H1 (cell line): Measurements from ENCODE around the gene TPSD1. TPM values are rescaled to one million over a fixed set of nuclear protein-coding genes. Genes with fewer than 3 reads are reported as not detected.

Source experiments
- CTCF ChIA-PET: fragments of 300-600 bp; sonication (Branson Sonifier 250); formaldehyde crosslinking; loops from one replicate; lab custom pipeline; 2021; ENCODE audit not compliant: partially characterized antibody; lab: Charles Lee
- POLR2A ChIA-PET: fragments of 300-600 bp; sonication (Branson Sonifier 250); formaldehyde crosslinking; loops from one replicate; lab custom pipeline; 2021; ENCODE audit warnings: inconsistent platforms; ENCODE audit not compliant: partially characterized antibody; lab: Charles Lee
- DNase-seq, 2 experiments: peaks; one replicate each; pipeline versions ENCODE4 v3.0.0 to v3.0.0-alpha.2; 2010 to 2022; ENCODE audit warnings: low spot score in 2 of 2, low read depth in 1 of 2, mixed read lengths in 1 of 2
- FAIRE-seq: peaks from 2 replicates; lab custom pipeline; 2011; peaks lifted over from hg19 to GRCh38; lab: Jason Lieb, UNC
- H2AFZ ChIP-seq: 2 replicates; pipeline ENCODE4 v1.8.1; 2012; ENCODE audit warnings: low read length, inconsistent platforms
- H2AK5ac ChIP-seq: 2 replicates; pipeline ENCODE4 v1.6.1; 2013; ENCODE audit warnings: low read depth, low read length
- H2BK120ac ChIP-seq: replicated peaks from 2 replicates; pipeline ENCODE3; 2013; ENCODE audit warnings: low read depth, low read length, inconsistent platforms
- H2BK12ac ChIP-seq: 2 replicates; pipeline ENCODE4 v1.6.1; 2013; ENCODE audit warnings: low read depth, low read length
- H2BK15ac ChIP-seq: 2 replicates; pipeline ENCODE4 v1.6.1; 2013; ENCODE audit warnings: low read length
- H2BK20ac ChIP-seq: 2 replicates; pipeline ENCODE4 v1.6.1; 2013; ENCODE audit warnings: low read length
- H2BK5ac ChIP-seq: 2 replicates; pipeline ENCODE4 v1.6.1; 2013; ENCODE audit warnings: low read depth, low read length
- H3K14ac ChIP-seq: 2 replicates; pipeline ENCODE4 v1.6.1; 2013; ENCODE audit warnings: inconsistent platforms; ENCODE audit not compliant: insufficient read length
- H3K18ac ChIP-seq: 2 replicates; pipeline ENCODE4 v1.6.1; 2013; ENCODE audit warnings: low read length; ENCODE audit errors: extremely low read depth
- H3K23ac ChIP-seq: 2 replicates; pipeline ENCODE4 v1.6.1; 2013; ENCODE audit warnings: inconsistent platforms; ENCODE audit not compliant: insufficient read length
- H3K23me2 ChIP-seq: 2 replicates; pipeline ENCODE4 v1.6.1; 2013; ENCODE audit warnings: low read depth, low read length
- H3K27ac ChIP-seq: 2 replicates; pipeline ENCODE4 v1.6.1; 2011; ENCODE audit warnings: low read depth, low read length, inconsistent platforms
- H3K27me3 ChIP-seq, 4 experiments: replicated peaks in 1 of 4; 1 replicate in 1 of 4; 2 replicates in 3 of 4; pipeline versions ENCODE4 v1.6.1 to v1.8.1; 2011 to 2013; ENCODE audit warnings: low read length in 3 of 4, mild to moderate bottlenecking in 3 of 4, inconsistent platforms in 2 of 4, mixed read lengths in 2 of 4, moderate library complexity in 1 of 4; ENCODE audit not compliant: control insufficient read depth in 3 of 4, insufficient read depth in 3 of 4; ENCODE audit errors: extremely low read depth in 1 of 4
- H3K36me3 ChIP-seq, 4 experiments: 2 replicates each; pipeline versions ENCODE4 v1.6.1 to v1.8.1; 2011 to 2013; ENCODE audit warnings: mild to moderate bottlenecking in 4 of 4, low read length in 3 of 4, moderate library complexity in 2 of 4, control low read depth in 1 of 4, inconsistent platforms in 1 of 4; ENCODE audit not compliant: insufficient read depth in 4 of 4, control insufficient read depth in 2 of 4
- H3K4ac ChIP-seq: replicated peaks from 2 replicates; pipeline ENCODE3; 2013; ENCODE audit warnings: low read length, low read depth, mixed read lengths, inconsistent platforms; ENCODE audit not compliant: insufficient read length
- H3K4me1 ChIP-seq, 4 experiments: replicated peaks in 1 of 4; 1 replicate in 1 of 4; 2 replicates in 3 of 4; pipeline versions ENCODE4 v1.6.1 to v1.8.1; 2011 to 2013; ENCODE audit warnings: low read length in 3 of 4, inconsistent platforms in 2 of 4, mixed read lengths in 1 of 4; ENCODE audit not compliant: insufficient read depth in 4 of 4, control insufficient read depth in 3 of 4
- H3K4me2 ChIP-seq, 2 experiments: 2 replicates each; pipeline versions ENCODE4 v1.6.1 to v1.8.1; 2011 to 2013; ENCODE audit warnings: low read depth in 2 of 2, low read length in 2 of 2, control low read depth in 1 of 2, inconsistent platforms in 1 of 2, mild to moderate bottlenecking in 1 of 2; ENCODE audit not compliant: insufficient read depth in 1 of 2
- H3K4me3 ChIP-seq, 4 experiments: fragments of 200-600, 300-600 bp in 1 of 4; sonication (generic), shearing (Covaris generic), sonication (Bioruptor Twin) in 1 of 4; 2 replicates each; pipeline versions ENCODE4 v1.5.1 to v1.8.1; 2011 to 2016; ENCODE audit warnings: low read length in 4 of 4, low read depth in 3 of 4, control low read depth in 2 of 4, inconsistent platforms in 2 of 4, mild to moderate bottlenecking in 2 of 4, mixed read lengths in 1 of 4, moderate library complexity in 1 of 4; ENCODE audit not compliant: insufficient read depth in 2 of 4; ENCODE audit errors: extremely low read depth in 1 of 4
- H3K56ac ChIP-seq: replicated peaks from 2 replicates; pipeline ENCODE3; 2013; ENCODE audit warnings: low read depth, mild to moderate bottlenecking, mixed read lengths, low read length, inconsistent platforms; ENCODE audit not compliant: insufficient read length
- H3K79me1 ChIP-seq: 2 replicates; pipeline ENCODE4 v1.6.1; 2013; ENCODE audit warnings: low read depth, low read length, control low read depth
- H3K79me2 ChIP-seq, 2 experiments: 2 replicates each; pipeline versions ENCODE4 v1.6.1 to v1.8.1; 2012 to 2013; ENCODE audit warnings: low read length in 2 of 2, mild to moderate bottlenecking in 2 of 2, inconsistent platforms in 1 of 2; ENCODE audit not compliant: insufficient read depth in 2 of 2, control insufficient read depth in 1 of 2
- H3K9ac ChIP-seq, 4 experiments: replicated peaks in 1 of 4; 1 replicate in 1 of 4; 2 replicates in 3 of 4; pipeline versions ENCODE4 v1.6.1 to v1.8.1; 2011 to 2013; ENCODE audit warnings: low read depth in 3 of 4, low read length in 3 of 4, control low read depth in 2 of 4, mild to moderate bottlenecking in 2 of 4, moderate library complexity in 2 of 4, inconsistent platforms in 1 of 4; ENCODE audit errors: extremely low read depth in 1 of 4
- H3K9me3 ChIP-seq, 2 experiments: 2 replicates each; pipeline versions ENCODE4 v1.6.1 to v1.8.1; 2012 to 2013; ENCODE audit warnings: mild to moderate bottlenecking in 2 of 2, moderate library complexity in 2 of 2, control low read depth in 1 of 2, inconsistent platforms in 1 of 2, low read depth in 1 of 2, low read length in 1 of 2, mixed read lengths in 1 of 2; ENCODE audit not compliant: insufficient read depth in 2 of 2
- H4K20me1 ChIP-seq, 2 experiments: replicated peaks in 1 of 2; 2 replicates each; pipeline versions ENCODE3 to v1.8.1; 2011 to 2013; ENCODE audit warnings: inconsistent platforms in 2 of 2, low read length in 2 of 2, mild to moderate bottlenecking in 1 of 2; ENCODE audit not compliant: insufficient read depth in 2 of 2, control insufficient read depth in 1 of 2
- H4K5ac ChIP-seq: 2 replicates; pipeline ENCODE4 v1.6.1; 2013; ENCODE audit warnings: low read length, low read depth, mixed read lengths, inconsistent platforms; ENCODE audit not compliant: insufficient read length
- H4K8ac ChIP-seq: 2 replicates; pipeline ENCODE4 v1.8.0; 2013; ENCODE audit warnings: mild to moderate bottlenecking, moderate library complexity, low read length, inconsistent platforms; ENCODE audit not compliant: insufficient read depth; ENCODE audit errors: extremely low read depth
- H4K91ac ChIP-seq: replicated peaks from 2 replicates; pipeline ENCODE3; 2013; ENCODE audit warnings: low read length, mixed read lengths, inconsistent platforms; ENCODE audit not compliant: insufficient read length
- RAD21 ChIP-seq, 2 experiments: IDR thresholded peaks in 1 of 2; conservative IDR thresholded peaks in 1 of 2; 2 replicates each; pipeline ENCODE4 v1.6.1; 2011; ENCODE audit warnings: low read depth in 2 of 2, low read length in 2 of 2, improper control_type of control experiment in 1 of 2, inconsistent platforms in 1 of 2, mild to moderate bottlenecking in 1 of 2, moderate library complexity in 1 of 2
- RBBP5 ChIP-seq: IDR thresholded peaks from 2 replicates; pipeline ENCODE4 v1.7.1; 2012; ENCODE audit warnings: low read depth, mild to moderate bottlenecking, inconsistent platforms, low read length, moderate library complexity, borderline replicate concordance
- RFX5 ChIP-seq: IDR thresholded peaks from 2 replicates; pipeline ENCODE4 v1.6.1; 2011; ENCODE audit warnings: low read depth, low read length, improper control_type of control experiment, borderline replicate concordance
- WGBS, 2 experiments: shearing (Covaris generic) in 1 of 2; methylation state at CpG; one replicate each; pipeline versions ENCODE4 v1.1.6 to v1.1.7; 2013 to 2015; ENCODE audit warnings: low lambda C conversion rate in 2 of 2, mixed read lengths in 2 of 2, inconsistent platforms in 1 of 2, low coverage in 1 of 2, missing lambda C conversion rate in 1 of 2; ENCODE audit not compliant: insufficient replicate concordance in 2 of 2, insufficient coverage in 1 of 2, insufficient read length in 1 of 2; ENCODE audit errors: extremely low coverage in 1 of 2, missing lambda C conversion rate in 1 of 2; 5-methylcytosine and 5-hydroxymethylcytosine counted together
- polyA plus RNA-seq, 7 experiments: library from polyadenylated mRNA; depleted of rRNA in 3 of 7; stranded (reverse) in 5 of 7; unstranded in 2 of 7; fragments of >200 nt in 5 of 7; fragments of 200-250 nt in 2 of 7; gene quantifications; 1 replicate in 5 of 7; 2 replicates in 1 of 7; 4 replicates in 1 of 7; pipeline versions ENCODE4 v1.2.1 to v1.2.3, GENCODE V29; 2011 to 2013; ENCODE audit warnings: missing spikeins in 2 of 7, mixed read lengths in 2 of 7
- total RNA-seq: library from RNA; stranded (reverse); fragmentation: NEBNext Ultra II Directional; extraction: Animal tissue kit (Norgen Biotek cat#: 25700); gene quantifications from 2 replicates; pipeline ENCODE4 v1.2.1, GENCODE V29; 2021

TPSD1 gene
- total and polyA plus RNA-seq, 2 of the 8 experiments (the other 6 are each of a cell fraction or from before 2014, with no cell fraction given): 0.26 TPM; not detected in 1

GRCh38 chr16:1208239-1208830, 47.5 kb upstream of the TPSD1 start:
- no peak overlapping the region for H4K5ac ChIP-seq
- H2AK5ac ChIP-seq: no peak overlapping the region
- no peaks in the 10 kb centered on the region for H3K23me2 ChIP-seq
- H3K27ac ChIP-seq: no peak overlapping the region
- no peak overlapping the region for H2BK5ac ChIP-seq
- H3K18ac ChIP-seq: no peak overlapping the region
- no peak overlapping the region for H3K4ac ChIP-seq
- H3K27me3 ChIP-seq: no peaks in the 10 kb centered on the region
- WGBS, 2 experiments: 94% methylated on average over 21 of the region's 22 CpGs; no CpG with 5 or more reads in 1 of the 2 experiments
- peaks cover 0 to 45% (median 3%) of the 10 kb centered on the region in 4 experiments; a peak in 4 of 8 replicates for H3K36me3 ChIP-seq
- H2BK20ac ChIP-seq: no peak overlapping the region
- no peak overlapping the region for H3K4me2 ChIP-seq
- FAIRE-seq (no peak), DNase-seq (no peak)
- no peak overlapping the region for H3K14ac ChIP-seq
- no peak overlapping the region for H2BK15ac ChIP-seq
- H4K8ac ChIP-seq: peak overlapping the region; percentile 57; the same call in 1 of the 2 replicates
- peaks cover 2 to 11% of the 10 kb centered on the region in 2 experiments for H4K20me1 ChIP-seq
- CTCF ChIA-PET: interaction anchor here (1.7 kb wide), 1 partner anchor 10 kb away, joined by 6 read pairs; no protein-coding TSS in a partner anchor
- no peaks in the 10 kb centered on the region for H3K79me2 ChIP-seq
- no peaks in the 10 kb centered on the region for H3K9me3 ChIP-seq
- H3K79me1 ChIP-seq: no peaks in the 10 kb centered on the region
- no peak overlapping the region for H2BK120ac ChIP-seq
- no peak overlapping the region for H3K4me3 ChIP-seq
- no peak overlapping the region for H2AFZ ChIP-seq
- H3K56ac ChIP-seq: no peak overlapping the region
- POLR2A ChIA-PET: interaction anchor here (1.1 to 1.8 kb wide), 2 partner anchors 14 to 26 kb away, joined by 3 to 4 read pairs; no protein-coding TSS in a partner anchor
- H3K23ac ChIP-seq: no peak overlapping the region
- H4K91ac ChIP-seq: no peak overlapping the region
- H3K4me1 ChIP-seq: no peaks in the 10 kb centered on the region
- H3K9ac ChIP-seq: no peak overlapping the region
- no peak overlapping the region for H2BK12ac ChIP-seq
- TF ChIP-seq RBBP5 (no peak), RAD21 (IDR thresholded peaks at IDR 0.05 in 1 of 2, conservative IDR thresholded peaks at IDR 0.05 in 1 of 2; ENCODE audit: low read depth in 2 of 2, low read length in 2 of 2) (no peak), RFX5 (no peak)
- TF ChIP-seq, all 59 proteins: peak for 0
